Left lobe of liver (tissue), 2 donors: ENCODE measurements around the gene DHX57. TPM values are rescaled to one million over a fixed set of nuclear protein-coding genes. Genes with fewer than 3 reads are reported as not detected.

ENCODE experiments used
- ATAC-seq: fragments of 200-7000 bp; cut with Tn5 transposase; one replicate; pipeline ENCODE4 v1.9.1; 2020; ENCODE audit warnings: mild to moderate bottlenecking, moderate library complexity
- DNase-seq: peaks from one replicate; pipeline ENCODE4 v3.0.0-alpha.2; 2020; ENCODE audit warnings: low spot score
- total RNA-seq: library from RNA; stranded (reverse); gene quantifications from one replicate; pipeline ENCODE4 v1.2.1, GENCODE V29; 2021
- donor health status: DM: no; HTN: no; CAD: no; lungs with moderate emphysema.
- donor health status: DM: no; HTN: yes; CAD: no.

DHX57 gene
- 4.2 TPM for total RNA-seq

DNA sequence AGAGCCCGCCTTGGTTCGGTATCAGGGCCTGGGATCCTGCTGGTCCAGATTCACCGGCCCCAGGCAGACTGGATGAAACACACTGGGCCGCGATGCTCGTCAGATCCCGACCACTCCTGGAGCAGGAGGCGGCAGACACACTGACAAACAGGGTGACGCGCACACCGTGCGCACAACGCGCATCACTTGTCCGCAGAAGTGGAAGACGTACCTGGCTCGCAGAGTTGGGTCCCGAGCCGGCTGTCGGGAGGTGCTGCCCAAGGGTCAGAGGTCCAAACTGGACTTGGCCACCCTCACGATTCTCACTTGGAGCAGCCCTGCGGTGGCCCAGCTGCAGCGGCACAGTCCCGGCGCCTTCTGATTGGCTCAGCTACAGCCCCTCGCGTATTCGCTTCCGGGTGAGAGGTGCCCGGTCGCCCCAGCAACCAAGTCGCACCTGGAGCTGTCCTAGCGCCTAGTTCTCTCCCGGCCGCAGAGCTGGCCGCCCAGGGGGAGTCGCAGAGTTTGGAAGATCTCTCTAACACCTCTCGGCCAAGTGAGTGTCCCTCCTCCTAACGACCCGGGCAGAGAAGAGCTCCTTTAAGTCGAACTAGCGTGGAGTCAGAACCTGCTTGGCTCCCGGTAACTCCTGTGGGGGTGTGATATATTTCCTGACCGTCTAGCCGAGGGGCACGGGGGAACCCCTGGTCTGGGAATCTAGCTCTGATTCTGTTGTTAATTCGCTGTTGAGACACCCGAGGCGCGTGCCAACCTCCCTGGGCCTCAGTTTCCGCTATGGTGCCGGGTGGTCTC, at the start of gene DHX57, which contains the start of gene MORN2:
TSS of gene DHX57 (minus strand) at position 359 of the 792 bp plus-strand sequence. CDS start 7,529 bp downstream, outside the sequence.
TSS of gene MORN2 (plus strand) at position 401 of the 792 bp plus-strand sequence.
- peak; percentile 96 for DNase-seq
- peak; percentile 98 for ATAC-seq

DNA sequence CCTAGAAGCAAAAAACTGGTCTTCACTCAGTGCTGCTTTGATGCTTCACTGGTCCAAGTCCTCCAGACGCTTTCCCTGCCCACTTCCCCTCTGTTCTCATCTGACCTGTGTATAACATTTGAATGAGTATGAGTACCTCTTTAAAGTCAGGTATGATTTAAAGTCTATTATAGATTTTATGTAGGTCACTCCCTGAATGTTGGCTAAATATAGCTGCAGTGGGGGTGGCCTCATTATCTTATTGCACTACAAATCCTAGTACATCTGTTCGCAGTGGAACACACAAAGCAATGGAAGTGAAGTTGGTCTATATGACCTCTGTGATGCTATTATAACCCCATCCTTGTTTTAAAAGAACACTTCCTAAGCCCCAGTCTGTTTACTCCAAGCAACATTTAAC, 47.2 kb upstream of the DHX57 start:
- ATAC-seq (no peak), DNase-seq (no peak)

DNA sequence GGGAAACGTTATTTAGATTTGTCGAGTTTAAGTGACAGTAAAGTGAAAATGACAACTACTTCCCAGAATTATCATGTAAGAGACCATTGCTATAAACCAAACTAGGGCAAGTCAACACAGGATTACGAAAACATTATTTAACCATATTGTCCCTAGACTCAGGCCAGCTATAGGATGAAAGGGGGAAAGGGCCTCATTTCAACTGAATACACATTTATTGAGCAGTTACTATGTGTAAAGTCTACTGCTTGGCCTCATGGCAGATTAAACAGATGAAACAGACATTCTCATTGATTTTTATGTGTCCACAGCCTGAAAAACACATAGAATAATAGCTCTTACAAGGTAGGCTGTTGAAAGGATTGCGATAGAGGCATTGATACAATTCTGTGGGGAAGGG, 46.7 kb upstream of the DHX57 start:
- no peak for DNase-seq
- ATAC-seq = no peak

- DNase-seq (no peak), ATAC-seq (no peak)
These were observed 36.9 kb upstream of the DHX57 start for GRCh38 chr2:38912619-38913018.

- DNase-seq (no peak), ATAC-seq (no peak)
These were observed 35.5 kb upstream of the DHX57 start for GRCh38 chr2:38911191-38911590.

GRCh38 chr2:38909872-38910271, 34.1 kb upstream of the DHX57 start:
- ATAC-seq (no peak), DNase-seq (no peak)

DNA sequence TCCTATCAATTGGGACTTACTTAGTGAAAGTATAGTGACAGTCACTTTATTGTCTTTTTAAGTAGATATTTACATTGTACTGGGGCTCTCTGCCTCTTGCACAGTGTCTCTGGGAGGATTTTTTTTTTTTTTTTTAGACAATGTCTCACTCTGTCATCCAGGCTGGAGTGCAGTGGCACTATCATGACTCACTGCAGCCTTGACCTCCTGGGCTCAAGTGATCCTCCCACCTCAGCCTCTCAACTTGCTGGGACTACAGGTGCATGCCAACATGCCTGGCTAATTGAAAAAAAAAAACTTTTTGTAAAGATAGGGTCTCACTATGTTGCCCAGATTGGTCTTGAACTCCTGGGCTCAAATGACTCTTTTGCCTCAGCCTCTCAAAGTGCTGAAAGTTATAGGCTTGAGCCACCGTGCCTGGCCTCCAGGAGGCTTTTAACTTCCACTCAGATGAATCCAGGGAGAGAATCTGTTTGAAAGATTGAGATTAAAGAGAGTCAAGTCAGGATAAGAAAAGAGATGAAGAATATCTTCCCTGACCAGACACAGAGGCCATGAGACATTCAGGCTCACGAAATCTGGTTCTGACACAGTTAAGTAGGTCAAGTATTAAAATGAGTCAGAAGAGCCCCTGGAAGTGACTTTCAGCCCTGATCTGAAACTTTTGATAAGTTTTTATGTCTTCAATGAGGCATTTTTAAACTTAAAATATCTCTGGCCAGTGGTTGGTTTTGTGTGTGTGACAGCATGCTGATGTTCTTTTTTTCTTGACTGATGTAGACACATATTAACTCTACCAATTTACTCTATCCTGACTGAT, 32.2 kb upstream of the DHX57 start:
- ATAC-seq (no peak), DNase-seq (no peak)

- no peak for DNase-seq
- ATAC-seq = no peak
These were observed 31.5 kb upstream of the DHX57 start for GRCh38 chr2:38907242-38907641.

- ATAC-seq (no peak), DNase-seq (no peak)
These were observed 29.5 kb upstream of the DHX57 start for GRCh38 chr2:38905251-38905650.

- DNase-seq (no peak), ATAC-seq (no peak)
These were observed 25.0 kb upstream of the DHX57 start for GRCh38 chr2:38900726-38901125.

DNA sequence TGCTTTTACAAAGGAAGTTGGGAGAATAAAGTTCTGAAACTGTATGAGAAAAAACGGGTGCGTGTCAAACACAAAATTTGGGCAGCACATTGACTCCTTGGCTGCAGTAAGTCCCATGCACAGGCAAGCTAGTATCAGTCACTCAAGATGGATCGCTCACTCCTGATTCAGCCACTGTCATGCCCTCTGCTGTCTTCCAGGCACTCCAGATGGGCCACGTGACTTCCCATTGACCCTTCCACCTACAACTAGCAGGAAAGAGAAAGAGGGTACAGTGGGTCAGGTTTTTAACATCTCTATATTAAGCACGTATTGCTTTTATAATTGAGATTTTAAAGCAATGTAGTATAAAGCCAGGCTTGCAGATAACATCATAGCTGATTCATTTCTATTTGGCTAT, 22.5 kb upstream of the DHX57 start:
- no peak for ATAC-seq
- no peak for DNase-seq

DNA sequence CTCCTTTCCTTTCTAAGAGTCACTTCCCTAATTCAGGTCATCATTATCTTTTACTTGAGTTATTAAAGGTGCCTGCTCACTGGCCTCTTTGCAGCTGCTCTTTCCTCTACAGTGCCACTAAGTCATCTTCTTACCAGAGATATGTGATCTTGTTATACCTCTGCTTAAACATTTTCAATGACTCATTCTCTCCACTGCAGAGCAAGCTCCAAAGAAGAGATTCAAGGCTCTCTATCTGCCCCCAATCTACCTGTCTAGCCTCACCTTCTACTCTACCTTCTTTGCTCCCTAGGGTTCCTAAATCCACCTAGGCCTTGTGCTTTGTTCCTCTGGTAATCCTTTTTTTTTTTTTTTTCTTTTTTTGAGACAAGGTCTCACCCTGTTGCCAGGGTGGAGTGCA, 17.1 kb upstream of the DHX57 start:
- no peak for DNase-seq
- ATAC-seq = no peak

DNA sequence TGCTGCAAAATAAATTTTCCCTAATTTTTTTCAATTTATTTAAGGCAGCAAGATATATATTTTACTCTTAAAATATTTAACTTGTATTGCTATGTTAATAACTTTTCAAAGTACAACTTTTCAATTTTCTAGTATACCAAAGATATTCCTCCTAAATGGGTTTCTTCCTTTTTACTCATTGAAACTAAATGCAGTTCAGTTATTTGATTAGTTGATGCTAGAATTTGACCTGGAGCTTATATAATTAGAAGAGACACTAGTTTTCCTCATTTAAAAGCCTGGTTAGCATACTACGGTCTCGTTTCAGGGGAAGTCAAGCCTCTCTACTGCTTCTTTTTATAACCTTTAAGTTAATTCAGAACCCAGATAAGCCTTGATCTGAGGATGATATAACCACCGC, 13.8 kb upstream of the DHX57 start, which contains the start of gene ARHGEF33:
TSS of gene ARHGEF33 (plus strand) at position 301 of the 400 bp plus-strand sequence. CDS start 29,573 bp downstream, outside the sequence.
- ATAC-seq (no peak), DNase-seq (no peak)

GRCh38 chr2:38889045-38889444, 13.3 kb upstream of the DHX57 start:
- no peak for ATAC-seq
- DNase-seq = no peak

- ATAC-seq (no peak), DNase-seq (no peak)
These were observed 12.3 kb upstream of the DHX57 start for GRCh38 chr2:38887902-38888554.

- DNase-seq = no peak
- ATAC-seq = no peak
These were observed 11.6 kb upstream of the DHX57 start for GRCh38 chr2:38887347-38887746.

DNA sequence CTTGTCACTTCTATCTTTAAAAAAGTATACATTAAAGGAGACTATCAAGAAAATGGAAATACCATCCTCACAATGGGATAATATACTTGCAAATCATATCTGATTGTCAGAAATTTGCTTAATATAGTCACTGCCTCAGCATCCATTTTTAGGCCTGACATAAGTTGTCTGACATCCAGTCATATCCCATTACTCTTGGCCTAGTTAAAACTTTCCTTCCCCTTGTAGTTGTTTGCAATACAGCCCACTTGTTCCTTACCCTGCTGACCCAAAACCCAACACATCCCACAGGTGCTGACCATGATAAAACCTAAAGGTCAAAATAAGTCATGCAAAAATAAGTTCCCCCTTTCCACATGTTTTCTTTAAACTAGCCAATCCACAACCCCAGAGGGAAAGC, 10.3 kb upstream of the DHX57 start:
- ATAC-seq (no peak), DNase-seq (no peak)

DNA sequence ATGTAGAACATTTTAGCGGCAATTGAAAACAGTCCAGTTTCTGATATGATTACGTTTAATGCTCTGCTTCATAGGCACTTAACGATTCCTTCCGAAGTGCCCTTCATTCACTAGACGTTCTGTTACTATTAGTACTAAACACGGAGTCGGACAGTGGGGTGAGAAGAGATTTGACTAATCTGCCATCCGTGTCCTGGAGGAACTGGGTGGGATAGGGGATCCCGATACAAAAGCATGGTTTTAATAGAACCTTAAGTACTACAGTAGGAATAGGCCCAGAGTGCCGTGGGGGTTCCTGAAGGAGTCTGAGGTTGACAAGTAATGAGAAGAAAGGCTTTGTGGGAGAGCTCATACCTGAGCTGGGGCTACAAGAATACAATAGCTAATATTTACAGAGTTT, 673 bp upstream of the DHX57 start:
- no peak for ATAC-seq
- DNase-seq = no peak

DNA sequence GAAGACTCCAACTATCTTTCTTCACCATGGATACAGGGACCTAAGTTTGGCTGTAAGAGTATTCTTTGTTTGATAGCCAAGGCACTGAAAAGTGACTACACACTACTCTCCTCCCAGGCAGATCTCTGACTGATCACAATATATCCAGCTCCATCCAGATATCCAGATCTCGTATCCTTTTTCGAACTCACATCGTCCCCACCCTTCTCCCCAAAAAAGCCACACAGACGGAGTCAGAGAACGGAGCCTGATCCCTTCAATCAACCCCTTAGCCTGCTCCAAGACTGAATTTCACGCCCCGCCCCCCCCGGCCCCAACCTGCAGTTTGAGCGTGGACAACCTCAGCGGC, 533 bp downstream of the DHX57 start:
- DNase-seq (no peak), ATAC-seq (no peak)

- no peak for DNase-seq
- ATAC-seq = no peak
These were observed 2.0 kb downstream of the DHX57 start for GRCh38 chr2:38873763-38874162.

- ATAC-seq = no peak
- no peak for DNase-seq
These were observed 4.3 kb downstream of the DHX57 start for GRCh38 chr2:38871432-38871831.
